HG03060 (cell line): ENCODE measurements around the gene TRANK1.
"Not testable (repeated sequence)": the region's sequence is repeated elsewhere in the genome, so short reads cannot be mapped to it uniquely, and the experiment has no call there.

Experiments
- ATAC-seq: cut with Tn5 transposase; IDR thresholded peaks from one replicate; pipeline ENCODE4 v1.9.1; 2021; ENCODE audit warnings: low read depth, moderate number of reproducible peaks; ENCODE audit not compliant: unreplicated experiment

Gene TRANK1

GRCh38 chr3:36923523-36923943, 21.3 kb downstream of the TRANK1 start:
- no peak for ATAC-seq

GRCh38 chr3:36920884-36921567, 23.8 kb downstream of the TRANK1 start:
- ATAC-seq: no peak

GRCh38 chr3:36919439-36920160, 25.3 kb downstream of the TRANK1 start:
- no peak for ATAC-seq

- peak; percentile 91 for ATAC-seq
These were observed 26.8 kb downstream of the TRANK1 start for GRCh38 chr3:36918050-36918449.

GRCh38 chr3:36911990-36912804, 32.7 kb downstream of the TRANK1 start:
- peak; percentile 99 for ATAC-seq

- no peak for ATAC-seq
These were observed 35.2 kb downstream of the TRANK1 start for GRCh38 chr3:36909666-36910065.

GRCh38 chr3:36909181-36909580, 35.7 kb downstream of the TRANK1 start:
- no peak for ATAC-seq

- ATAC-seq: no peak
These were observed 36.1 kb downstream of the TRANK1 start for GRCh38 chr3:36908647-36909180.

GRCh38 chr3:36907911-36908646, 36.8 kb downstream of the TRANK1 start:
- ATAC-seq: no peak

GRCh38 chr3:36906504-36907149, 38.2 kb downstream of the TRANK1 start:
- no peak for ATAC-seq

GRCh38 chr3:36905545-36905944, 39.3 kb downstream of the TRANK1 start:
- no peak for ATAC-seq

- ATAC-seq: no peak
These were observed 40.2 kb downstream of the TRANK1 start for GRCh38 chr3:36904641-36905040.

- not testable (repeated sequence) for ATAC-seq
These were observed 40.8 kb downstream of the TRANK1 start for GRCh38 chr3:36904065-36904464.

- ATAC-seq: no peak
These were observed 41.6 kb downstream of the TRANK1 start for GRCh38 chr3:36903119-36903882.

- ATAC-seq: no peak
These were observed 43.3 kb downstream of the TRANK1 start for GRCh38 chr3:36901588-36901987.

GRCh38 chr3:36900474-36901443, 44.1 kb downstream of the TRANK1 start:
- ATAC-seq: no peak

- ATAC-seq: no peak
These were observed 49.1 kb downstream of the TRANK1 start for GRCh38 chr3:36895496-36896409.
